HG02571 (cell line): Measurements from ENCODE around the gene LHX3.

Experiments
- ATAC-seq: cut with Tn5 transposase; IDR thresholded peaks from one replicate; pipeline ENCODE4 v1.9.1; 2021; ENCODE audit warnings: mild to moderate bottlenecking, moderate library complexity; ENCODE audit not compliant: unreplicated experiment

LHX3 gene

GRCh38 chr9:136228107-136228875 is 23.4 kb upstream of the LHX3 start:
- no peak for ATAC-seq

DNA sequence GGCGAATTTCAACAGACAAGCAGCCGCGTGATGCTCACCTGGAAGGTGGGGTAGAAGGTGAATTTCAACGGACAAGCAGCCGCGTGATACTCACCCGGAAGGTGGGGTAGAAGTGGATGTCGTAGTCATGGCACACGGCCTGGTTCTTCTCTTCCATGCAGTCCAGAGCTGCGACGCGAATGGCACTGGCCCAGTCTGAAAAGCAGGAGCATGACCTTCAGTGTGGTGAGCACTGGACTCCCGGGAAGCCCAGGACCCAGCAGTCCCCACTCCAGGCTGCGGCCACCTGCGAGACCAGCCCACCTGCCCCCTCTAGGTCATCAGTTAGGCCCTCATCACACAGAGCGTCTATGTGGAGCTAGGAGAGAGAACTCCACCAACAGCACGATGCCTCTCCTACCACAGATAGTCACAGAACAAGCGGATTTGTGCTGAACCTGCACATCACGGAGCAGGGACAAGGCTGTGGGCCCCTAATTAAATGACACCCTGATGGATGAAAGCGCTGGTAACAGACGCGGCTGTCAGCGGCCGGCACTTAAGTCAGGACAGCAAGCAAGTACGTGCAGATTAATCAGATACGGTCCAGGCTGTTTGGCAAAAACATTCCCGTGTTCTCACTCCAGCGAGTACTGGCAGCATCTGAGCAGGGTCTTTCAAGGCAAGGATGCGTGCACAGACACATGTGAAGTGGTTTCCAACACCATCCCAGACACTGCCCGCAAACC is 21.9 kb upstream of the LHX3 start:
- ATAC-seq: no peak

- ATAC-seq: peak; percentile 53
Measured at GRCh38 chr9:136225748-136226679, 21.1 kb upstream of the LHX3 start.

DNA sequence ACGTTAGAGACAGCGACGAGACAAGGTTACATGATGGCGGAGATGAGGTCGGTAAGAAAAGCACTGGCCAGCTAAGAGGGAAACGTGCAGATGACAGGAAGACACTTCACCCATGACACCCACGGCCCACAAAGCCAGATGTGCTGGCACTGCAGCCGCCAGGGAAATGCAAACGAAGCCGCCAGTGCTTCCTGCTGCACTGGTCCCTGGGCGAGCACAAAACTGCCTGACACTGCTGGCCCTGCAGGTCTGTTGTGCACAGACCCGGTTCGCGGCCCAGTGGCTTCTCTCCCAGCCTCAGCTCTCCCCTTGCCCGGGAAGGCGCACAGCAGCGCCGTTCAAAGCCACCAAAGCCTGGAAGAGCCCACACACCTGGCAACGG is 20.4 kb upstream of the LHX3 start:
- ATAC-seq: peak; percentile 51

DNA sequence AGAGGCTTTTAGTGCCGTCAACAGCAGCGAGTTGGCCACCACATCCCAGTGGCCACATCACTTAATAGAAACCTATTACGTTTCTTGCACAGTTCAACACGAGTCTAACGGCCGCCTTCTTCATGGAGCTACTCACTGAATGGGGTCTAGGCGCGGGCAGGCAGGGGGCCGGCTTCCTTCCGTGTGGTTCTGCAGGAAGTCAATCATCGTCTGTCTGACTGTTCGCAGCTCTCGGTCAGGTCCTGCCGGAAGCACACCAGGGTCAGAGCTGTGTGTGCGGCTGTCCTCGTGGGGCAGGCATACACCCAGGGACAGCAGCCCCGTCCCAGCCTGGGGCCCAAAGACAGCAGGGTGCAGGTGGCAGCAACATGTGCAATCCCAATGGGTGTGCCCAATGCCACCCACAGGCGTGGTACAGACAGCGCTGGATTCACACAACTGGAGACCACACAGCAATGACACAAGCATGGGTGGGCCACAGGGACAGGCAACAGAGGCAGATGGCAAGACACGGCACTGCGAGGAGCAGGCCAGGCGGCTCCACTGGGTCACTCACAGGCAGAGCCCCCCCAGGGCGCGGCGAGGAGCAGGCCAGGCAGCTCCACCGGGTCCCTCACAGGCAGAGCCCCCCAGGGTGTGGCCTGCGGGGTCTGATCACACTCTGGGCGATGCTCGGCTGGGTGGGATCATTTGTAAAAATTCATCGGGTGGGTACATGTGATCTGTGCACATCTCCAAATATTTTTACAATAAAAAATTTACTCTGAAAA is 19.1 kb upstream of the LHX3 start:
- no peak for ATAC-seq

GRCh38 chr9:136222906-136223285 is 18.0 kb upstream of the LHX3 start:
- no peak for ATAC-seq

DNA sequence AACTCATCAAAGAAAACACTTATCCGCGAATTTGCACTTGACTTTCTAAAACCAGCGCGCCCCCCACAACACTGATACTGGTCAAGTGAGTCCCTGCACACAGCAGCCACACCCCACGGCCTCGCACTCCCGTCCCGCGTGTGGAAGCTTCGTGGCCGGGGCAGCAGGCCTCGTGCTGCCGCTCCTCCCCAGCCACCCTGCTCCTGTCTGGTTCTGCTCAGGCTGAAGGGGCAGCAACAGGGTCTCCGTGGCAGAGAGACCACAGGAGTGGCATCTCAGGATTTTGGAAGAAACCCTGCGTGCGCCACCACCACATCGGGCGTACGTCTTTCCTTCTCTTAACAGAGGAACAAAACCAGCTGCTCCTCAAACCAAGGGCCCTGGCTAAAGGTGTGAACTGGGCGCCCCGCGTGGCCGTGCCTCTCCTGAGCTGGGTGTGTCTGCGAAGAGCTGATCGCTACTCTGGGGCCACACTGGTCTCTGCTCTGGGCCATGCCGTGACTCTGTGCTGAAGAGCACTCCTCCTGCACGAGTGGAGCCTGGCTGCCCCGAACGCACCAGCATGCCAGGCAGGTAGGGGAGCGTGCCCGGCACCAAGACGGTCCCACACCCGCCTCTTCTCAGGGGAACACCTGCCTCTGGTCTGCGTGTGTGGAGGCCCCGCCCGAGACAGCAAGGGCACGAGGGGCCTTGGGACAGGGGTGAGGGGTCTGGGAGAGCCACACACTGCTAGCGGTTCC is 17.4 kb upstream of the LHX3 start:
- ATAC-seq: no peak

GRCh38 chr9:136220017-136220729 is 15.2 kb upstream of the LHX3 start:
- ATAC-seq: no peak

DNA sequence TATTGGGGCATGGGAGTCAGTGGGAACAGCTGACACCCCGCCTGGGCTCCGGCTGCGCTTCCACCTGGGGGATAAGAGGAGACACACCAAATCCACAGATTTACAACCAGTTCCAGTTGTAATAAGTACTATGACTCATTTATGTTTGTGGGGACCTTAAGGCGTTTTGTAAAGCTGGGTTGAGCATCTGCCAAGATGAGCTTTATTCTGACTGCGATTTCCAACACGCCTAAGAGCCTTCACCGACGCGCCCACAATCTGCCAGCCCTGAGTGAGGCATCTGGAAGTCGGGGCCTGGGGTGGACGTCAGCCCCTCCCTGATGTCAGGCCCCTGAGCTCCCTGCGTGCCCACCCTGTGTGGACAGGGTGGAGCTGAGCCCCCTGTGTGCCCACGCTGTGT is 14.3 kb upstream of the LHX3 start:
- ATAC-seq: no peak

DNA sequence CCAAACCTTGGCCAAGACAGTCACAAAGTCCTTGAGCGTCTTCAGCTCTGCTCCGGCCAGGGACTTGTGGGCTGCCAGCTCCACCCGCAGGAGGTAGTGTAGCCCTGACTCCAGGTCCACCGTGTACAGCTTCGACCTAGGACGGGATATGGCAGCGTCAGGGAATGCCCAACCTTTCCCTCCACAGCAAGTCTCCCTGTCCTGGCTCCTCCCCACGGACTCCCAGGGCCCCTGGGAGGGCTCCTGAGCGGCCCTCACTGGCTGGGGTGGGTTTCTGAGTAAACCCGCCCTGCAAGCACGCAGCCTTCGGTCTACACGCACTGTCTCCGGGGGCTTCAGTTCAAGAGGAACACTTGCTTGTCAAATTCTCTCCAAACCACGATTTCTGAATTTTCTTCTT is 13.7 kb upstream of the LHX3 start:
- no peak for ATAC-seq

- ATAC-seq: no peak
Measured at GRCh38 chr9:136218271-136218670, 13.3 kb upstream of the LHX3 start.

DNA sequence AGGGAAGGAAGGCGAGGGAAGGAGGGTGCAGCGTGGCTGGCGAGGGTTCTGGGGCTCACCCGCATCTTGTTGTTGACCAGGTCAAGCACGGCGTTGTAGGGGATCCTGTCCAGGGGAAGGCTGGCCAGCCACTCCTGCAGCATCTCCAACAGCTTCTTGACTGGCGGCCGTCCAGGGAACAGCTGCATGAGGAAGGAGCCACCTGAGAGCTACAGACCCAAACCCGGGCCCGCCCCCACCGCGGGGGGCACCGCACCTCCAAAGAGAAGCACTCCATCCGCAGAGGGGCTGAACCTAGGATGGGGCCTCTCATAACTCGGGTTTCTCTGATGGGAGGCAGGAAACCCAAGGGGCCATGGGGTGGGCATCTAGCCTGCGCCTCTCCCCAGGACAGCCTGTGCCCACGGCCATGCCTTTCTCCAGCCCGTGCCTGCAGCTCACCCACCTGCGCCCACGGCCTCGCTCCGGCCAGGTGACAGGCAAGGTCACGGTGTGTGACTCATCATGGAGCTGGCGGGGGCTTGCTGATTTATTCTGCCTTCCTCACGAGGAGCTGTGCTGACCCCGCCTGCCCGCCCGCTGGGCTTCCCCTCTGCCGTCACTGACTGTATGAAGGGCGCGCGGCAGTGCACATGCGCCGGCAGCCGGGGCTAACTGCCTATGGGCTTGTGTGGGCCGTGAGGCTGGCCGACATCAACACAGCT is 11.8 kb upstream of the LHX3 start:
- ATAC-seq: no peak

- ATAC-seq: no peak
Measured at GRCh38 chr9:136213733-136214132, 8.8 kb upstream of the LHX3 start.

- no peak for ATAC-seq
Measured at GRCh38 chr9:136212345-136212950, 7.5 kb upstream of the LHX3 start.

GRCh38 chr9:136211441-136212344 is 6.8 kb upstream of the LHX3 start:
- no peak for ATAC-seq

DNA sequence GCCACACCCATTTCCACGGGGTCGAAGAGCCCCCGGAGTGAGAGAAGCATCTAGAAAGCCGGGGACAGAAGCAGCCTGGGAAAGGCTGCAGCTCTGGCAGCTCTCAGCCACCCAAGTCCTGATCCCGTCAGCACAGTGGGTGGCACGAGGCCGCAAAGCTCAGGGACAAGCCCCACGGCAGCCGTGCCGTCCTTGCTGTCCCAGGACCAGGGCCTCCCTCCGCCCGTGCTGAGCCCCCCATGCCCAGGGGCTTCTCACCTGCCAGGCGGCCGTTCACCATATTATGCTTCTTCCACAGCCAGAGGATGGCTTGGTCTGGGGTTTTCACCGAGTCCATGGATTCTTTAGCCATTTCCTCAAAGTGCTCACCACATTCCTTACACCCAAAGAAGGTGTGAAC is 6.1 kb upstream of the LHX3 start:
- no peak for ATAC-seq

DNA sequence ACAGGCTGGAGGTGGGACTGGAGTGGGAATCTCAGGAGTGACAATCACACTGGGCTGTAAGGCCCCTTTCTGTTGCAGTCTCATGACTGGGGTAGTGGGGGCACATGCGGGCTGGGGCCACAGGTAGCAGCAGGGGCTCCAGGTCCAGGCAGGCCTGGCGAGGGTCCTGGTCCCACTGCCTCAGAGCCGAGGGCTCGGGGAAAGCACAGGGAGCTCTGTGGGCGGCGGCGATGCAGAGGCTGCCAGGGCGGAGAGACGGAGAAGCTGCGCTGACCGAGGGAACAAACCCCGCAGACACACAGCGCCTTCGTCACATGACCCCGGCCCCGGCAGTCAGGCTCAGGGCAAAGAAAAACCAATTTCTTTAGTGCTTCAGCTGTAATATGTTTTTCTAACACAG is 5.3 kb upstream of the LHX3 start:
- no peak for ATAC-seq
